ENCODE measurements around the gene CRIP3.
"Not testable (repeated sequence)": the region's sequence is repeated elsewhere in the genome, so short reads cannot be mapped to it uniquely, and the experiment has no call there.

- not testable (repeated sequence) for TF ChIP-seq IRF1 (CRISPR knock-in tag; IDR thresholded peaks at IDR 0.05); OVOL2 (CRISPR knock-in tag; IDR thresholded peaks at IDR 0.05; ENCODE audit: borderline replicate concordance); CTCF (IDR thresholded peaks at IDR 0.05); AFF4 (CRISPR knock-in tag; IDR thresholded peaks at IDR 0.05; ENCODE audit: borderline replicate concordance); ZSCAN18 (CRISPR knock-in tag; IDR thresholded peaks at IDR 0.05); PRDM15 (CRISPR knock-in tag; IDR thresholded peaks at IDR 0.05); RORB (CRISPR knock-in tag; IDR thresholded peaks at IDR 0.05); USF2 (CRISPR knock-in tag; IDR thresholded peaks at IDR 0.05); MAX (CRISPR knock-in tag; IDR thresholded peaks at IDR 0.05)
Measured at GRCh38 chr6:43303006-43303405, 5.6 kb downstream of the CRIP3 start.

Measured in WTC11 (cell line).